Muscle of leg (tissue), 11 donors: ENCODE measurements around the gene GPC2. TPM values are rescaled to one million over a fixed set of nuclear protein-coding genes. Genes with fewer than 3 reads are reported as not detected.
"Not testable (repeated sequence)": the region's sequence is repeated elsewhere in the genome, so short reads cannot be mapped to it uniquely, and the experiment has no call there.

Experiments used
- DNase-seq: peaks from one replicate; pipeline ENCODE4 v3.0.0; 2013
- H3K27ac ChIP-seq: one replicate; pipeline ENCODE4 v1.5.1; 2013; ENCODE audit warnings: mild to moderate bottlenecking, low read length, control low read depth
- H3K27me3 ChIP-seq: one replicate; pipeline ENCODE4 v1.6.1; 2013; ENCODE audit warnings: low read length; ENCODE audit not compliant: control insufficient read depth, insufficient read depth
- H3K36me3 ChIP-seq: one replicate; pipeline ENCODE4 v1.6.1; 2013; ENCODE audit warnings: low read length; ENCODE audit not compliant: control insufficient read depth, insufficient read depth
- H3K4me1 ChIP-seq: one replicate; pipeline ENCODE4 v1.6.1; 2013; ENCODE audit warnings: low read length; ENCODE audit not compliant: control insufficient read depth, insufficient read depth
- H3K4me3 ChIP-seq: one replicate; pipeline ENCODE4 v1.5.1; 2013; ENCODE audit warnings: low read length, control low read depth
- H3K9me3 ChIP-seq: replicated peaks from 2 replicates; pipeline ENCODE4 v1.6.1; 2013; ENCODE audit warnings: low read depth, low read length; ENCODE audit not compliant: control insufficient read depth
- WGBS: methylation state at CpG from one replicate; pipeline ENCODE4 v1.1.5; 2013; ENCODE audit warnings: missing lambda C conversion rate; ENCODE audit not compliant: insufficient coverage; 5-methylcytosine and 5-hydroxymethylcytosine counted together
- polyA plus RNA-seq, 8 donors: library from polyadenylated mRNA; unstranded; fragments of 120-200 nt; gene quantifications; one replicate each; pipeline versions ENCODE4 v1.2.1 to v1.2.3, GENCODE V29; 2013; ENCODE audit warnings: inconsistent platforms in 1 of 8, low replicate concordance in 1 of 8; ENCODE audit not compliant: insufficient read length in 8 of 8, insufficient read depth in 1 of 8
- total RNA-seq: library from RNA; stranded (reverse); fragments of 120-200 nt; gene quantifications from one replicate; pipeline ENCODE4 v1.2.4, GENCODE V29; 2013

The GPC2 gene
- total and polyA plus RNA-seq, 9 donors, result 3.9 to 11.2 (median 8.0) TPM

DNA sequence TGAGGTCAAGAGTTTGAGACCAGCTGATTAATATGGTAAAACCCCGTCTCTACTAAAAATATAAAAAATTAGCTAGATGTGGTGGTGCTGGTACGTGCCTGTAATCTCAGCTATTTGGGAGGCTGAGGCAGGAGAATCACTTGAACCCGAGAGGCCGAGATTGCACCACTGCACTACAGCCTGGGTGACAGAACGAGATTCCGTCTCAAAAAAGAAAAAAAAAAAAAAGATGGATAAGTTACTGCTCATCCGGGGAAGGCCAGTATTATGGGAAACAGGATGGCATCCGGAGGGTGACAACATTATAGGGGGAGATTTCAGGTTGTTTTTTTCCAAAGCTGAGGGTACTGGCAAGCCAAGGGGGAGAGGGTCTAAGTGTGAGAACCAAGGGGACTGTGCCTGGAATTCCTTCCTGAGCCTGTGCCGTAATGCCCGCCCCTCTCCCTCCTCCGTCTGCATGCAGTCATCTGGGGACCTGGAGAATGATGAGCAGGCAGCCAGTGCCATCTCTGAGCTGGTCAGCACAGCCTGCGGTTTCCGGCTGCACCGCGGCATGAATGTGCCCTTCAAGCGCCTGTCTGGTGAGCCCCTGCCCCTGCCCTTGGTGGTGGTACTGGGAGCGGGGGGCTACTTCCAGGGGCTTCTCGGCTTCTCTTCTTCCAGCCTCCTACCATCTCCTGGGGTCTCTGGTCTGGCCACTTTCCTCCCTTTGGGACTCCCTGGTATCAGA is 24.1 kb downstream of the GPC2 start:
- no peak for DNase-seq
- Histone ChIP-seq H3K27me3 (no peaks in the 10 kb centered on the region), H3K4me1 (peaks cover 23% of the 10 kb centered on the region), H3K36me3 (peaks cover 45% of the 10 kb centered on the region), H3K4me3 (no peak overlapping the region), H3K27ac (no peak overlapping the region), H3K9me3 (no peaks in the 10 kb centered on the region)
- WGBS, result 82% methylated on average over 10 of the region's 18 CpGs

DNA sequence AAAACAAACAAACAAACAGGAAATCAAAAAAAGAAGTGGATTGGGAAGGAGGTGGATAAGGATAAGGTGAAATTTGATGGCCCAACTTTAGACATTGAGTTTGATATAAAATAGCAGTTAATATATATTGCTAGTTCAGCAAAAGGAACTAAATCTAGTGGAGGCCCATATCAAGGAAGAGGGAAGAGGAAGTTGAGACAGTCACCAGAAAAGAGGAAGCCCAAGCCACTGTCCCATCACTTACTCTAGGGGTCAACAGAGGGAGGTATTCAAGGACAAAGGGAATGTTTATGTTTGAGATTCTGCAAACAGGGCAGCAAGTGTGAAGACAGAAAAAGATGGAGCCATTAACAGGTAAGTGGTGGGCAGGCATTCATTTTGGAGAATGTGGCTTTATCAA is 24.8 kb downstream of the GPC2 start:
- H3K4me1 ChIP-seq, result peaks cover 20% of the 10 kb centered on the region
- H3K27me3 ChIP-seq, result no peaks in the 10 kb centered on the region
- H3K27ac ChIP-seq, result no peak overlapping the region
- no peak overlapping the region for H3K4me3 ChIP-seq
- peaks cover 45% of the 10 kb centered on the region for H3K36me3 ChIP-seq
- H3K9me3 ChIP-seq, result no peaks in the 10 kb centered on the region
- no peak for DNase-seq

DNA sequence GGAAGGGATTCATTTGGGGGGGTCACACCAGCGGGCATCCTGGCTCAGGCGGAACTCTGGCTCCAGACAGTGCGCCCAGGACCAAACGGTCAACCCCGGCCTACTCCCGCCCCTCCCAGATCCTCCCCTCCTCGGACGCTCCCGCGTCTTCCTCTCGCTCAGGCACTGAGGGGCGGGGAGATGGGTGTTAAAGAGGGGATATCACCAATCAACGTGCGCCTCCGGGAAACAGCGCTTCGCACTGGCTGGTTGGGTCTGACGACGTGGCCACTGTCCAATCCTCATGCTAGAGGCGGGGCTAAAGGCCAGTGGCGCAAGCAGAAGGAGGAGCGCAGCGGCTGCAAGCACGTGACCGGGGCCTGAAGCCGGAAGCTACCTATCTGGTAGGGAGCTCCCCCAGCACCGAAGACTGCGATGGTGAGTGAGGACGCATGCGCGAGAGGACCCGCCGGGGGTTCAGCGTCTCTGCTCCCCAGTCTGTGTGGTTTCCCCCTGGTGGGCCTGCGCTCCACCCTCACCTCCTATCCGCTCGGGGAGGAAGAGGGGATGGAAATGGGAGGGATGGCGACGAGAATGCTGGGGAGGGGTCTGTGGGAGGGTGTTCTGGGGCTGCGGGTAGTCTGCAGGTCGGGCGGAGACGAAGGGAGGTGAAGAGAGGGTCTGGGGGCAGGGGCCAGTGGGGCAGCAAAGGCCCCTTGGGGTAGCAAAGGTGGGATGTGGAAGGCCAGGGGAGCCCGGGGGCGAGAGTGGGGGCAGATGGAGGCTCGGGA is 28.4 kb downstream of the GPC2 start, which contains the start of gene LAMTOR4:
LAMTOR4 (plus strand) TSS at position 360 of the 770 bp plus-strand sequence; CDS start at position 415, 55 bp downstream.
- Histone ChIP-seq H3K4me3 (peak within 1 kb of the TSS; percentile 98), H3K4me1 (peaks cover 15% of the 10 kb centered on the region), H3K27ac (peak within 1 kb of the TSS; percentile 86), H3K36me3 (peaks cover 11% of the 10 kb centered on the region), H3K9me3 (no peaks in the 10 kb centered on the region), H3K27me3 (no peaks in the 10 kb centered on the region)
- peak; percentile 100 for DNase-seq
- 0% methylated on average over 29 of the region's 46 CpGs for WGBS

- Histone ChIP-seq H3K9me3 (no peaks in the 10 kb centered on the region), H3K4me1 (peaks cover 15% of the 10 kb centered on the region), H3K36me3 (peaks cover 5% of the 10 kb centered on the region), H3K4me3 (peak overlapping the region; percentile 51), H3K27ac (peak overlapping the region; percentile 86), H3K27me3 (no peaks in the 10 kb centered on the region)
- DNase-seq, result no peak
- WGBS, result 26% methylated on average over 11 of the region's 14 CpGs
These were observed 29.0 kb downstream of the GPC2 start for GRCh38 chr7:100148225-100148558.

GRCh38 chr7:100147278-100147677 is 29.9 kb downstream of the GPC2 start:
- Histone ChIP-seq H3K27ac (no peak overlapping the region), H3K36me3 (no peaks in the 10 kb centered on the region), H3K4me1 (peaks cover 15% of the 10 kb centered on the region), H3K27me3 (no peaks in the 10 kb centered on the region), H3K4me3 (no peak overlapping the region), H3K9me3 (no peaks in the 10 kb centered on the region)
- no peak for DNase-seq
- WGBS, result no CpG with 5 or more reads among the region's 2 CpGs

DNA sequence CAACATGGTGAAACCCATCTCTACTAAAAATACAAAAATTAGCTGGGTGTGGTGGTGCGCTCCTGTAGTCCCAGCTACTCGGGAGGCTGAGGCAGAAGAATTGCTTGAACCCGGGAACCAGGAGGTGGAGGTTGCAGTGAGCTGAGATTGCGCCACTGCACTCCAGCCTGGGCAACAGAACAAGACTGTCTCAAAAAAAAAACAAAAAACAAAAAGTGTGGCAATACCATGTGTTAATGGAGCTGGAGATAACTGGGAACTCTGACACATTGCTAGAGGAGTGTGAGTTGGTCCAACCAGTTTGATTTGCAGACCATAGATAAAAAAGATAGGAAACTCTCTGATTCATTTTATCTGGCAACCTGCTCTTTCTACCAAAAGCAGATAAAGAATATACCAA is 30.8 kb downstream of the GPC2 start:
- 100% methylated on average over 2 of the region's 4 CpGs for WGBS
- not testable (repeated sequence) for H3K36me3 ChIP-seq, H3K27me3 ChIP-seq, H3K27ac ChIP-seq, H3K4me3 ChIP-seq, DNase-seq, H3K9me3 ChIP-seq
- peaks cover 15% of the 10 kb centered on the region for H3K4me1 ChIP-seq

GRCh38 chr7:100142461-100142860 is 34.7 kb downstream of the GPC2 start:
- no peaks in the 10 kb centered on the region for H3K36me3 ChIP-seq
- DNase-seq, result no peak
- H3K27me3 ChIP-seq, result peaks cover 2% of the 10 kb centered on the region
- no peak overlapping the region for H3K4me3 ChIP-seq
- no peaks in the 10 kb centered on the region for H3K9me3 ChIP-seq
- H3K27ac ChIP-seq, result no peak overlapping the region
- 90% methylated on average over 3 of the region's 3 CpGs for WGBS
- no peaks in the 10 kb centered on the region for H3K4me1 ChIP-seq

DNA sequence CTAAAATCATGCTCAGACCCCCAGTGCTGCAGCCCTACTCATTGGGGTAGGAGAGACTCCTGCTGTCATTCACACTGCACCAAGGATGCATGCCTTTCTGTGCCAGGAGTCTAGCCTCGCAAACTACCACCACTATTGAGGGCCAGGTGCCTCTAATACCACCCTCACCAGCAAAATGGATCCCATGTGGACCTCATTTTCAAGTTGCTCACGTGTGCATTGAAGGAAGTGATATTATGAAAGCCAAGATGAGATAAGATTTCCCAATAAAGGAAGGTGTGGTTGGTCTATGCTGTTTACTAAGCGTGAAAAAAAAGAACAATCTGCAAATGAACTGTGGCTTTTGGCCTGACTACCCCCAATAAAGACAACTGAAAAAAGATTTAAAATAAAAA is 35.6 kb downstream of the GPC2 start:
- WGBS, result no CpG with 5 or more reads among the region's 3 CpGs
- DNase-seq, result no peak
- no peaks in the 10 kb centered on the region for H3K36me3 ChIP-seq
- H3K27ac ChIP-seq, result no peak overlapping the region
- H3K4me3 ChIP-seq, result no peak overlapping the region
- H3K27me3 ChIP-seq, result peaks cover 2% of the 10 kb centered on the region
- H3K4me1 ChIP-seq, result no peaks in the 10 kb centered on the region
- no peaks in the 10 kb centered on the region for H3K9me3 ChIP-seq

DNA sequence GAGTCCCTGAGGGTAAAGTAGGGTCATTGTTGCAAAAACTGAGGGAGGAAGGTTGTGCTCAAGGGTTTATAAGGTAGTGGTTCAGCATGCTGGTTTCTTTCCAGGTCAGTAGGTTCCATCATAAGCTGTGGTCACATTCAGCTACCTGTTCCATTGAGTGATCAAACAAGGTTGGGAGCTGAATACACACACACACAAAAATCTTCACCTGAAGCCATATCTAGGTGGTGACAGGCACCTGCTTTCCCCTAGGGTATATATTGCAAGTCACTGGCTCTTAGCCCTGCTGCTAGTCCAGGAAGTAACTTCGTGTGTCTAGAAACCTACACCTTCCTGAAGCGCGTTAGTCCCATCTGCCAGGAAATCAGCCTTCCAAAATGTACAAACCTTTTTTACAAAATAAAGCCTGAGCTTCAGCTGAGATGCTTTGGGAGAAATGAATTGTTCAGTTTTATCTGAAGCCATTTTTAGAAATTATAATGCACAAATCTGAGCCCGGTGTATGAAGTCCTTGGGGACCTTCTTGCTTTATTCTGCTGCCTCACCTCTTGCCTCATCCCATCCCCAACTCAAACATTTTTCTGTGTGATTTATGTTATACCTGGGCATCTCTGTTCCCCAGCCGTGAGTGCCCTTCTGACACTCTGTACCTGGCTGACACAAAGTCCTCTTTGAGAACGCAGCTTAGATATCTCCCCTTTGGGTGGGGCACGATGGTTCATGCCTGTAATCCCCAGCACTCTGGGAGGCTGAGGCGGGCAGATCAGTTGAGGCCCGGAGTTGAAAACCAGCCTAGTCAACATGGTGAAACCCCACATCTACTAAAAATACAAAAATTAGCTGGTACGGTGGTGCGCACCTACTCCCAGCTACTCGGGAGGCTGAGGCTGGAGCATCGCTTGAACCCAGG is 39.1 kb downstream of the GPC2 start:
- no peak overlapping the region for H3K4me3 ChIP-seq
- H3K27me3 ChIP-seq, result peaks cover 2% of the 10 kb centered on the region
- no peak overlapping the region for H3K27ac ChIP-seq
- H3K36me3 ChIP-seq, result no peaks in the 10 kb centered on the region
- no peaks in the 10 kb centered on the region for H3K9me3 ChIP-seq
- no peaks in the 10 kb centered on the region for H3K4me1 ChIP-seq
- no peak for DNase-seq
- 79% methylated on average over 3 of the region's 13 CpGs for WGBS

- Histone ChIP-seq H3K9me3 (no peaks in the 10 kb centered on the region), H3K27me3 (peaks cover 2% of the 10 kb centered on the region), H3K27ac (no peak overlapping the region), H3K4me3 (no peak overlapping the region), H3K36me3 (no peaks in the 10 kb centered on the region), H3K4me1 (peaks cover 14% of the 10 kb centered on the region)
- WGBS, result 10% methylated on average over 2 of the region's 3 CpGs
- DNase-seq, result peak; percentile 70
These were observed 44.5 kb downstream of the GPC2 start for GRCh38 chr7:100132697-100133151.
